ENCODE data around the gene PHKA2. TPM values are rescaled to one million over a fixed set of nuclear protein-coding genes. Genes with fewer than 3 reads are reported as not detected.
A peak's percentile ranks its signal among the peaks of the same experiment; 100 is the strongest.

PHKA2 gene
- total RNA-seq, 6 experiments from 2014 or later, result 48.9 to 114 (median 62.1) TPM

DNA sequence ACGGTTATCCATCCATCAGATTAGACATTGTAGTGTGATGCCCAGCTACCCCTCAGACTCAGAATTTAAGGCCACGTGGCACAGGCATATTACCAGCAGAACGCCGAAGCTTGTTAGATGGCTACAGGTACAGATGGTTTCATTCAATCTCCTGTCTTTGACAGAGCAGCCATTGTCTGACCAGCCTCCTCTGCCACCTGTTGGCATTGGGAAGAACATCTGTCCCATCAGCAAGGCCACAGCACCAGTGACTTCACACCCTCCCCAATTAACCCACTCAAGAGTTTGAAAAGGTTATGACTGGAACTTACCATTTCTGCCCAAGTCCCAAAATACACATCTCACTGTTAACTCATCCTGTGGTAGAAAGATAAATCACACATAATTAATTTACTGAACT, 22.0 kb upstream of the PHKA2 start:
- TF ChIP-seq, protein P1, sequence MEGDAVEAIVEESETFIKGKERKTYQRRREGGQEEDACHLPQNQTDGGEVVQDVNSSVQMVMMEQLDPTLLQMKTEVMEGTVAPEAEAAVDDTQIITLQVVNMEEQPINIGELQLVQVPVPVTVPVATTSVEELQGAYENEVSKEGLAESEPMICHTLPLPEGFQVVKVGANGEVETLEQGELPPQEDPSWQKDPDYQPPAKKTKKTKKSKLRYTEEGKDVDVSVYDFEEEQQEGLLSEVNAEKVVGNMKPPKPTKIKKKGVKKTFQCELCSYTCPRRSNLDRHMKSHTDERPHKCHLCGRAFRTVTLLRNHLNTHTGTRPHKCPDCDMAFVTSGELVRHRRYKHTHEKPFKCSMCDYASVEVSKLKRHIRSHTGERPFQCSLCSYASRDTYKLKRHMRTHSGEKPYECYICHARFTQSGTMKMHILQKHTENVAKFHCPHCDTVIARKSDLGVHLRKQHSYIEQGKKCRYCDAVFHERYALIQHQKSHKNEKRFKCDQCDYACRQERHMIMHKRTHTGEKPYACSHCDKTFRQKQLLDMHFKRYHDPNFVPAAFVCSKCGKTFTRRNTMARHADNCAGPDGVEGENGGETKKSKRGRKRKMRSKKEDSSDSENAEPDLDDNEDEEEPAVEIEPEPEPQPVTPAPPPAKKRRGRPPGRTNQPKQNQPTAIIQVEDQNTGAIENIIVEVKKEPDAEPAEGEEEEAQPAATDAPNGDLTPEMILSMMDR (IDR thresholded peaks at IDR 0.05), result peak in 3 of 4 donors; percentile 20 to 25 (median 24)
- no peak for TF ChIP-seq POLR2A (IDR thresholded peaks at IDR 0.05)
- no peaks in the 10 kb centered on the region for H3K36me3 ChIP-seq
- H3K27ac ChIP-seq, result no peak overlapping the region
- DNase-seq (no peak), ATAC-seq (peak; percentile 46 to 79 (median 58))
- 67% methylated on average over 1 of the region's 4 CpGs for WGBS (ENCODE audit: insufficient coverage, low coverage, low lambda C conversion rate, missing lambda C conversion rate)
- no peaks in the 10 kb centered on the region for H3K4me1 ChIP-seq
- intact Hi-C loops (cut with DNase I), result loop anchor here in 1 of 2 donors (10.0 kb wide), 1 partner anchor 329 kb away; no protein-coding TSS in a partner anchor
- no peak overlapping the region for H3K4me3 ChIP-seq
- no peaks in the 10 kb centered on the region for H3K9me3 ChIP-seq
- no peaks in the 10 kb centered on the region for H3K27me3 ChIP-seq

DNA sequence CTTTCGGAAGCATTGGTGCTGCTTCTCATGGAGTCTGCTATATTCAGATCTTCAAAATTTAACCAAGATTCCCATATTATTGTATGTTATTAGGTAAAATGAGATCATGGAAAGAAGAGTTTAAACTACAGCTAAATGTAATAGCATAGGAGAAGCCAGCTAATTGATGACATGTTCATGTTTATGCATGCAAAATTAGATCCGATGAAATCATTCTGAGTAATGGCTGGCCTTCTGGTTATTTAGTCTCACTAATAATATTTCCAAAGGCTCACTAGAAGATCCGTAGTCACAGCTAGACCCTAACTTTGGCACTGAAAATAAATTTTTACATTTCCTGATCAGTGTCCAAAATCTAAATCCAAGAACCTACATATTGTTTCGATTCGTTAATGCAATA, 19.8 kb upstream of the PHKA2 start:
- TF ChIP-seq, protein P1 (IDR thresholded peaks at IDR 0.05), result no peak
- TF ChIP-seq POLR2A (IDR thresholded peaks at IDR 0.05), result no peak
- ATAC-seq (no peak), DNase-seq (no peak)
- Histone ChIP-seq H3K27me3 (no peaks in the 10 kb centered on the region), H3K36me3 (no peaks in the 10 kb centered on the region), H3K4me1 (no peaks in the 10 kb centered on the region), H3K9me3 (no peaks in the 10 kb centered on the region), H3K4me3 (no peak overlapping the region), H3K27ac (no peak overlapping the region)
- intact Hi-C loops (cut with DNase I), result loop anchor here in 1 of 2 donors (10.0 kb wide), 1 partner anchor 331 kb away; no protein-coding TSS in a partner anchor
- WGBS (ENCODE audit: insufficient coverage, low coverage, low lambda C conversion rate, missing lambda C conversion rate), result 70% methylated on average over 5 of the region's 5 CpGs

- DNase-seq (no peak), ATAC-seq (no peak)
- H3K9me3 ChIP-seq, result no peaks in the 10 kb centered on the region
- no peak overlapping the region for H3K27ac ChIP-seq
- no peaks in the 10 kb centered on the region for H3K4me1 ChIP-seq
- WGBS (ENCODE audit: insufficient coverage, low coverage, low lambda C conversion rate, missing lambda C conversion rate), result 35% methylated on average over 1 of the region's 1 CpG
- no peaks in the 10 kb centered on the region for H3K36me3 ChIP-seq
- H3K4me3 ChIP-seq, result no peak overlapping the region
- H3K27me3 ChIP-seq, result no peaks in the 10 kb centered on the region
- intact Hi-C loops (cut with DNase I), result no loop called here
- TF ChIP-seq, protein P1 (IDR thresholded peaks at IDR 0.05), result no peak
- no peak for TF ChIP-seq POLR2A (IDR thresholded peaks at IDR 0.05)
Observed at GRCh38 chrX:18998653-18999052, 14.7 kb upstream of the PHKA2 start.

GRCh38 chrX:18997916-18998315, 14.0 kb upstream of the PHKA2 start:
- intact Hi-C loops (cut with DNase I), result no loop called here
- WGBS (ENCODE audit: insufficient coverage, low coverage, low lambda C conversion rate, missing lambda C conversion rate), result 37% methylated on average over 4 of the region's 4 CpGs
- no peak for TF ChIP-seq POLR2A (IDR thresholded peaks at IDR 0.05)
- TF ChIP-seq, protein P1 (IDR thresholded peaks at IDR 0.05), result no peak
- ATAC-seq (peak in 1 of 4 donors; percentile 47), DNase-seq (no peak)
- Histone ChIP-seq H3K36me3 (no peaks in the 10 kb centered on the region), H3K9me3 (no peaks in the 10 kb centered on the region), H3K4me3 (no peak overlapping the region), H3K4me1 (no peaks in the 10 kb centered on the region), H3K27ac (no peak overlapping the region), H3K27me3 (no peaks in the 10 kb centered on the region)

- no peak for TF ChIP-seq POLR2A (IDR thresholded peaks at IDR 0.05)
- TF ChIP-seq, protein P1 (IDR thresholded peaks at IDR 0.05), result no peak
- Histone ChIP-seq H3K27ac (no peak overlapping the region), H3K27me3 (no peaks in the 10 kb centered on the region), H3K36me3 (no peaks in the 10 kb centered on the region), H3K9me3 (no peaks in the 10 kb centered on the region), H3K4me1 (no peaks in the 10 kb centered on the region), H3K4me3 (no peak overlapping the region)
- intact Hi-C loops (cut with DNase I), result no loop called here
- no peak for DNase-seq
- no peak for ATAC-seq
Observed at GRCh38 chrX:18996536-18996935, 12.6 kb upstream of the PHKA2 start.

Data from right lobe of liver (tissue), 6 donors.